ENCODE data around the gene ANKDD1A.
A peak's percentile ranks its signal among the peaks of the same experiment; 100 is the strongest.

Gene ANKDD1A

DNA sequence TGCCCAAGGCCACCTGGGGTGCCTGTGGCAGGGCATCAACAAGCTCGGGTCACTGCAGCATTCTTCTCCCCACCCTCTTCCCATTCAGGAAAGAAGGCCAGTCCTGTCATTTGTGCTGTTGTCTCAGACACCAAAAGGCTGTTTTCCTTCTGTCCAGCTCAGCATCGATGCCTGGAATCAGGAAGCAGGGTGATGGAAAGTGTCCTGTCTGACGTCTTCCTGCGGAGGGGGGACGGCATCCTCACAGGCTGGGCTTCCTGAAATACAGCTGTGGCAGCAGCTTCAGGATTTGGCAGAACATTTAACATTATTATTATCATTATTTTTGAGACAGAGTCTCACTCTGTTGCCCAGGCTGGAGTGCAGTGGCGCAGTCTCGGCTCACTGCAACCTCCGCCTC is 33.0 kb upstream of the ANKDD1A start:
- H3K4me3 ChIP-seq (ENCODE audit: low read depth, low read length), result no peak overlapping the region
- no peaks in the 10 kb centered on the region for H3K36me3 ChIP-seq (ENCODE audit: control insufficient read depth, insufficient read depth, low read length)
- no peak overlapping the region for H3K27ac ChIP-seq (ENCODE audit: low read depth, low read length)
- no peak overlapping the region for H3K9ac ChIP-seq (ENCODE audit: low read depth, low read length)
- no peaks in the 10 kb centered on the region for H3K27me3 ChIP-seq (ENCODE audit: control insufficient read depth, insufficient read depth, low read length)
- H3K4me1 ChIP-seq (ENCODE audit: control insufficient read depth, insufficient read depth, low read length), result peaks cover 13% of the 10 kb centered on the region
- H3K9me3 ChIP-seq (ENCODE audit: control insufficient read depth, insufficient read depth, low read length), result no peaks in the 10 kb centered on the region

DNA sequence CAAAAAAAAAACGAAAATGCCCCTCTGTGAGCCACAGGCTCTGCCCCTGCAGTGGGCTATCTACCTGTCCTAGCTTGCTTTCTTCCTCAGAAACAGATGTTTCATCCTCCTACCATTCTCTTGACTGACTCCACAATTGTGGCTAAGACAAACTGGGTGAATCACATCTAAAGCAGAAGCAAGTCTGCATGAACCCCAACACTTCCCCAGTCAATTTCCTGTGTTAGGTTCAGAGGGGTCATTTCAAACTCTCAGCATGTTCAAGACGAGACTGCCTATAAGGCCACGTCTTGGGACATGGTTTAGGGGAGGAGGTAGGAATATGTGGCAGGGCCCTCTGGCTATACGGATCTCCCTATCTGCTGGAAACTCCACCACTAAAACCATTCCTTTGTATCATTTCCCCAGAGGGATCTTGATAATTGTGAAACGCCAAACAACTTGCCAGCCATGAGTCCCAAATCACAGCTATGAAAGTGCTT is 28.6 kb upstream of the ANKDD1A start:
- H3K4me1 ChIP-seq (ENCODE audit: control insufficient read depth, insufficient read depth, low read length), result 0 out of 2 replicates have a peak, but pooled peaks cover 2% of the 10 kb centered on the region
- H3K27me3 ChIP-seq (ENCODE audit: control insufficient read depth, insufficient read depth, low read length), result no peaks in the 10 kb centered on the region
- H3K9me3 ChIP-seq (ENCODE audit: control insufficient read depth, insufficient read depth, low read length), result no peaks in the 10 kb centered on the region
- no peak overlapping the region for H3K4me3 ChIP-seq (ENCODE audit: low read depth, low read length)
- H3K36me3 ChIP-seq (ENCODE audit: control insufficient read depth, insufficient read depth, low read length), result no peaks in the 10 kb centered on the region
- H3K27ac ChIP-seq (ENCODE audit: low read depth, low read length), result no peak overlapping the region
- H3K9ac ChIP-seq (ENCODE audit: low read depth, low read length), result no peak overlapping the region

DNA sequence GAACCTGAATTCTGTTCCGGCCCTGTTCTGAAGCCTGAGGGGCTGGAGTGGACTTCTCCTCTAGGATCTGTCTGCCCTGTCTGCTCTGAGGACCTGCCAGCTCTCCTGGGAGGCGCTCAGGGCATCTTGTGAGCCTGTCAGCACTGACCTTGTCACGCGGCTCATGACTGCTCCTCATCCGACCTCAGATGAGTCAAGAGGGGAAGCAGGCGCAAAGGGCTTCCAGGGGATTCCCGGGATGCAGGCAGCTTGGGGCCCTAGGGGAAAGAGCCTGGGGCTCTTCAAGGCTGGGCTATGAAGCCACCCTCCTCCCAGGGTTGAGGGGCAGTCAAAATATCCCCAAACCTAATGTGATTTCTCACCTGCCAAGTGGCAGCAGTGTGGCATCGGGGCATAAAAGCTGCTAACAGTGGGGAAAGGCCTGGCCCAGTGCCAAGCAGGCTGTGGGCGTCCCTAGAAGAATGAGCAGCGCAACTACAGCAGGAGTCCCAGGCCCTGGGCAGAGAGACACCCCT is 27.6 kb upstream of the ANKDD1A start:
- H3K9ac ChIP-seq (ENCODE audit: low read depth, low read length), result no peak overlapping the region
- 0 out of 2 replicates have a peak, but pooled peaks cover 2% of the 10 kb centered on the region for H3K4me1 ChIP-seq (ENCODE audit: control insufficient read depth, insufficient read depth, low read length)
- H3K36me3 ChIP-seq (ENCODE audit: control insufficient read depth, insufficient read depth, low read length), result no peaks in the 10 kb centered on the region
- H3K27me3 ChIP-seq (ENCODE audit: control insufficient read depth, insufficient read depth, low read length), result no peaks in the 10 kb centered on the region
- H3K9me3 ChIP-seq (ENCODE audit: control insufficient read depth, insufficient read depth, low read length), result no peaks in the 10 kb centered on the region
- no peak overlapping the region for H3K27ac ChIP-seq (ENCODE audit: low read depth, low read length)
- H3K4me3 ChIP-seq (ENCODE audit: low read depth, low read length), result no peak overlapping the region

DNA sequence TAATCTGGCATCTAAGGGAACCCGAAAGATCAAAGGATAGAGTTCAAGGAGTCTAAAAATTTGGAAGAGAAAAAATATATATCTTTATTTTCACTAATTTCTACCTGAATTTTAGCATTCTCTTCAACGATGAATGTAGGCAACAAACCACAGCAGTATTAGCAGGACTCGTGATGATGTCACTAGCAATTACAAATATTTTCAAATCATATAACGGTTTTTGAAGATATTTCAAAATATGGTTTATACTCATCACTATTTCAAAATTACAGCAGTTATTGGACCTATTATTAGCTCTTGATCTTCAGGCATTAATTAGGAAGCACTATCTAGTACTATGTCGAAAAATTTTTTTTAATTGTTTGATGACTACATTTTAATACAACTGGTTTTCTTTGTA is 27.0 kb upstream of the ANKDD1A start:
- Histone ChIP-seq H3K4me1 (ENCODE audit: control insufficient read depth, insufficient read depth, low read length) (0 out of 2 replicates have a peak, but pooled peaks cover 2% of the 10 kb centered on the region), H3K9ac (ENCODE audit: low read depth, low read length) (no peak overlapping the region), H3K9me3 (ENCODE audit: control insufficient read depth, insufficient read depth, low read length) (no peaks in the 10 kb centered on the region), H3K36me3 (ENCODE audit: control insufficient read depth, insufficient read depth, low read length) (no peaks in the 10 kb centered on the region), H3K27me3 (ENCODE audit: control insufficient read depth, insufficient read depth, low read length) (no peaks in the 10 kb centered on the region), H3K4me3 (ENCODE audit: low read depth, low read length) (no peak overlapping the region), H3K27ac (ENCODE audit: low read depth, low read length) (no peak overlapping the region)

DNA sequence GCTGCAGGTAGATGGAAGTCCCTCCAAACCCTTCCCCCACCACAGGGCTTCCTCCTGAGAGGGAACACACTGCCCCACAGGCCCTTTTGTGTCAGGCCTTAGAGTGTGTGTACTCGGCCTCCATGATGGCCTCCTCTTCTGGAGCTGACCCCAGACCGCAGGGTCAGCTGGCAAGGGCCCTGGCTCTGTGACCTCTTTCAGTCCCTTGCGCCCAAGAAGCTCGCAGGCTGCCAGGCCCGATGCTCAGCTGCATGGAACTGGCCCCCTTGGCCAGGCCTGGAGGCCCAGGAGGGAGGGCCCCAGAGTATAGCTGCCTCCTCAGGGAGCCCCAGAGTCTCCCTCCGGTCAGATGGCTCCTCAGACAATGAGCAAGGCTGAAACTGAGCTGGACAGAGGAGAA is 23.4 kb upstream of the ANKDD1A start:
- no peak overlapping the region for H3K9ac ChIP-seq (ENCODE audit: low read depth, low read length)

DNA sequence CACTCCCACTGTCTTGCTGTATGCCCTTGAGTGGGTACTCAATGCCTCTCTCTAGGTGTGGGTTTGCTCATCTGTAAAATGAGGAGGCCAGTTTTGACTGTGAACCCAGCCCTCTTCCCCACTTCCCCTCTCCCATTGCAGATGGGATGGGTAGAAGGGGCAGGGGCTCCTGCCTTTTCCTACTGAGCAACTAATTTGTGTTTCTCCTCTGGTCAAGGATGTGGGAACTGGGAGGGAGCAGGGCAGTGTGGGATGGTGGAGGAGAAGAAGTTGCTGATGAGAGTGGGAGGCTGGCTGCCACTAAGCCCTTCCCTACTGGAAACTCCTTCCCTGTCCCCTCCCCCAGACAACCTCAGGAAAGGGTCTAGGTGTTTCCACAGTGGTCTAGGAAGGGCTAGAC is 20.1 kb upstream of the ANKDD1A start:
- H3K36me3 ChIP-seq (ENCODE audit: control insufficient read depth, insufficient read depth, low read length), result no peaks in the 10 kb centered on the region
- no peaks in the 10 kb centered on the region for H3K27me3 ChIP-seq (ENCODE audit: control insufficient read depth, insufficient read depth, low read length)
- H3K4me1 ChIP-seq (ENCODE audit: control insufficient read depth, insufficient read depth, low read length), result peaks cover 18% of the 10 kb centered on the region
- no peak overlapping the region for H3K9ac ChIP-seq (ENCODE audit: low read depth, low read length)
- no peaks in the 10 kb centered on the region for H3K9me3 ChIP-seq (ENCODE audit: control insufficient read depth, insufficient read depth, low read length)
- H3K4me3 ChIP-seq (ENCODE audit: low read depth, low read length), result no peak overlapping the region
- H3K27ac ChIP-seq (ENCODE audit: low read depth, low read length), result no peak overlapping the region

More for the DNA sequence above, 23.4 kb upstream of the ANKDD1A start:
- H3K27me3 ChIP-seq (ENCODE audit: control insufficient read depth, insufficient read depth, low read length), result no peaks in the 10 kb centered on the region
- no peaks in the 10 kb centered on the region for H3K36me3 ChIP-seq (ENCODE audit: control insufficient read depth, insufficient read depth, low read length)
- no peaks in the 10 kb centered on the region for H3K9me3 ChIP-seq (ENCODE audit: control insufficient read depth, insufficient read depth, low read length)
- peaks cover 5% of the 10 kb centered on the region; the same call in 1 of the 2 replicates for H3K4me1 ChIP-seq (ENCODE audit: control insufficient read depth, insufficient read depth, low read length)
- H3K27ac ChIP-seq (ENCODE audit: low read depth, low read length), result no peak overlapping the region
- no peak overlapping the region for H3K4me3 ChIP-seq (ENCODE audit: low read depth, low read length)

DNA sequence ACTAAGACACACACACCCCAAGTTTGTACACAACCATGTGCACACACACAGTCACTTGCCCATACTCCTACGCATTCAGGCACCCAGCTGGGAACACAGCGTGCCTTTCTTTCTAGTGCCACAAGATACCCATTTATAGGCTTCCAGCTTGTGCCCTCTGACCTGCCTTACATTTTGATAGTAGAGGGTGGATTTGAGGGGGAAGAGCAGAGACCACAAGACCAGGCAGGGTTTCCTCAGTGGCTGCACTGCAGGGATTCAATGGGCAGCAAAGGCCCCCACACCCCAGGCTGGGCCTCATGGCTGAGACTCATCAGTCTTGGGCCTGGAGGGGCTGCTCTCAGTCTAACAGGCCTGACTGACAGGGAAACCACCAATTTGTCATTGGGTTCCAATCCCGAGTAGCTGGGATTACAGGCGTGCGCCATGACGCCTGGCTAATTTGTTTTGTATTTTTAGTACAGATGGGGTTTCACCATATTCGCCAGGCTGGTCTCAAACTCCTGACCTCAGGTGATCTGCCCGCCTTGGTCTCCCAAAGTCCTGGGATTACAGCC is 18.8 kb upstream of the ANKDD1A start:
- no peaks in the 10 kb centered on the region for H3K9me3 ChIP-seq (ENCODE audit: control insufficient read depth, insufficient read depth, low read length)
- H3K9ac ChIP-seq (ENCODE audit: low read depth, low read length), result no peak overlapping the region
- H3K36me3 ChIP-seq (ENCODE audit: control insufficient read depth, insufficient read depth, low read length), result no peaks in the 10 kb centered on the region
- peaks cover 18% of the 10 kb centered on the region for H3K4me1 ChIP-seq (ENCODE audit: control insufficient read depth, insufficient read depth, low read length)
- H3K27ac ChIP-seq (ENCODE audit: low read depth, low read length), result no peak overlapping the region
- H3K4me3 ChIP-seq (ENCODE audit: low read depth, low read length), result no peak overlapping the region
- no peaks in the 10 kb centered on the region for H3K27me3 ChIP-seq (ENCODE audit: control insufficient read depth, insufficient read depth, low read length)

DNA sequence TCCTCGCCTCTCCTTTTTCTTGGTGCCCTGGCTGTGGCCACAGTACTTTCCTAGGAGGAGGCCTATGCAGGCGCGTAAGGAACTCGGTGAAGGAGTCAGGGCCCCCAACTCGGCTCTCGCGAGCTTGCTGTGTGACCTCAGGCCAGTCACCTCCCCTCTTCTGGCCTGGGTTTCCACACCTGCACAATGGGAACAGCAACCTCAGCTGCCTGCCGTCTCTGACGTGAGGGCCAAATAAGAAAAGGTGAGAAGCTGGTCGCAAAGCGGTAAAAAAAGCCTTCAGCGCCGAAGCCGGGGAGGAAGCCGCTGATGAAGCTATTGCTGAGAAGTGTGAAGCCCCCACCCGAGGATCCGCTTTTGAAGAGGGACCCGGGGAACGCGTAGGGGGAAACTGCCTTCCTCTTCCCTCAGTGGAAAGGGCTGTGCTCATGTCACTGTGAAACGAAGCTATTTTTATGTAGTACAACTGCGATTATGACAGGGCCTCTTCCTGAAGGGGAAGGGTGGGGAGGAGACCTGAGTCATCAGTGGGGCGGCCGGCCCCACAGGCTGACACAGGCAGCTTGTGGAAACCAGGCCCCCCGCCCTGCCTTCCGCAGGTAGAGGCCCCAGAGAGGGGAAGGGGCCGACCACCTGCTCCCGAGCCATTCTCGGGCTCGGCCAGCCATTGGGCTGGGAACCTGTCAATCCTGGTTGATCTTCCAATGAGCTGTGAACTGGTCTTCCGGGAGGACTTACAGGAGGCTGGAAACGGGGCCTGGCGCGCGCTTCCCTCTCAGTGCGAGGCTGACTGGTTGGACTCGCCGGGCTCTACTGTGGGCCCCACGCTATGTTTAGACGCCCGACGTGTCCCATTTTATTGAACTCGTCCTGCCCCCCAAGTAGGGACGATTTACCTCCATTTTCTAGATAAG is 18.0 kb upstream of the ANKDD1A start:
- Histone ChIP-seq H3K4me1 (ENCODE audit: control insufficient read depth, insufficient read depth, low read length) (peaks cover 18% of the 10 kb centered on the region), H3K27ac (ENCODE audit: low read depth, low read length) (peak overlapping the region; percentile 79)

DNA sequence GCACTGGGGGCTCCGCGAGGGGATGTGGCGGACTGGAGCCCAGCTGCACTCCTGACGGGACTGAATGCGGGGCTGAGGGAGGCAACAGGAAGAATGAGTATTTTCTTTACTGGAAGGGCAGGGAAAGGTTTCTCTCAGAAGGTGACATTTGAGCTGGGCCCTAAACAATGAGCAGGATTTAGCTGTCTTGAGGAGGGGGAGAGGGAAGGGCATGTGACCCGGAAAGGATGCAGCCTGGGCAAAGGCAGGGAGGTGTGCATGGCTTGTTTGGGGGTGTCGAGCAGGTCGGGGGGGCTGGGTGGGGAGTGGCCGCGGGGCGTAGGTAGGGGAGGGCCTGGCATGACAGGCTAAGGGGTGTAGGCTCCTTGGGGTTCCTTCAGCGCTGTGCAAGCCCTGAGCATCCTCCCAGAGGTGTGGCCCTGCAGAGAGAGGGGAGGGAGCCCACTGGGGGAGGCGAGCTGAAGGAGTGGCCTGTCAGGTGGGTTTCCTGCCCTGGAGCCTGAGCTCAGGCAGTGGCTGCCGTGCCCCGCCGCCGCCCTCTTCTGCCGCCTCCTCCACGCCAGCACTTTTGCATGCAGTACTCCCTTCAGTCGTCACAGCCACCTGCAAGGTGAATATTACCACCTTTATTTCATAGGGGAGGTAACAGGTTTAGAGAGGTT is 17.2 kb upstream of the ANKDD1A start:
- H3K9me3 ChIP-seq (ENCODE audit: control insufficient read depth, insufficient read depth, low read length), result no peaks in the 10 kb centered on the region
- no peaks in the 10 kb centered on the region for H3K36me3 ChIP-seq (ENCODE audit: control insufficient read depth, insufficient read depth, low read length)
- peak overlapping the region; percentile 79 for H3K27ac ChIP-seq (ENCODE audit: low read depth, low read length)
- no peaks in the 10 kb centered on the region for H3K27me3 ChIP-seq (ENCODE audit: control insufficient read depth, insufficient read depth, low read length)
- peaks cover 22% of the 10 kb centered on the region for H3K4me1 ChIP-seq (ENCODE audit: control insufficient read depth, insufficient read depth, low read length)
- no peak overlapping the region for H3K9ac ChIP-seq (ENCODE audit: low read depth, low read length)
- H3K4me3 ChIP-seq (ENCODE audit: low read depth, low read length), result peak overlapping the region; percentile 54

More for the DNA sequence above, 18.0 kb upstream of the ANKDD1A start:
- Histone ChIP-seq H3K36me3 (ENCODE audit: control insufficient read depth, insufficient read depth, low read length) (no peaks in the 10 kb centered on the region), H3K27me3 (ENCODE audit: control insufficient read depth, insufficient read depth, low read length) (no peaks in the 10 kb centered on the region), H3K9me3 (ENCODE audit: control insufficient read depth, insufficient read depth, low read length) (no peaks in the 10 kb centered on the region), H3K4me3 (ENCODE audit: low read depth, low read length) (peak overlapping the region; percentile 54), H3K9ac (ENCODE audit: low read depth, low read length) (no peak overlapping the region)

DNA sequence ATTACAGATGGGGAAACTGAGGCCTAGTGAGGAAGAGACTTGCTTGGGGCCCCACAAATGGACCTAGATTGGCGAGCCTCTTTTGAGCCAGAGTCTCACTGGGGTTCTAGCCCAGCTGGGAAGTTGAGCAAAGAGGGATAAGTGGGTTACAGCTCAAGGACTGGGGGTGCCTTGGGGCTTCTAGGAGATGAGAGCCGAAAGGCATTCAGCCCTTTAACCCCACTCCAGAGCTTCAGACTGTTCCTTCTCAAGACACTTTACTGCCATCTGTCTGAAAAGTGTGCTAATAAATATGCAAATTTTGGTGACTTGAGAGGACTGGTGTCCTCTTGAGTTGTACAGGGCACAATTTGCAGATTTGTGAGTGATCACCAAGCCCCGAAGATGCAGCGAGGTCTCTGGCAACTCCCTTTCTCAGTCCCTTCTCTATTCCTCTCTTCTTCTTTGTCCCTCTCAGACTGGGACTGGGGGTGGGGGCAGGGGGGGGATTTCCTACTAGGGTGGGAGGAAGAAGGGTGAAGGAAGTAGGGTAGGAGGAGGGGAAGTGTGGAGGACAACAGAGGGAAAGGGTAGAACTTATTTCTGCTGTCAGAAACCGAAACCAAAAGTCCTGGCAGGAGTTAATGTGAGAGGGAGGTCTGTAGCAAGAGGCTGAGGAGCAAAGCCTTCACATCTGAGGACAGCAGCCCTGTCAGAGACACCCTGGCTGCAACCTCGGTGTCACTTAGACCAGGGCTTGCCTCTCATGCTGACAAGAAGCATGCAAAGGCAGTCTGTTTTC is 16.2 kb upstream of the ANKDD1A start:
- Histone ChIP-seq H3K4me1 (ENCODE audit: control insufficient read depth, insufficient read depth, low read length) (peaks cover 22% of the 10 kb centered on the region), H3K27me3 (ENCODE audit: control insufficient read depth, insufficient read depth, low read length) (no peaks in the 10 kb centered on the region), H3K9me3 (ENCODE audit: control insufficient read depth, insufficient read depth, low read length) (no peaks in the 10 kb centered on the region), H3K36me3 (ENCODE audit: control insufficient read depth, insufficient read depth, low read length) (no peaks in the 10 kb centered on the region), H3K4me3 (ENCODE audit: low read depth, low read length) (peak overlapping the region; percentile 54; the same call in 1 of the 2 replicates), H3K27ac (ENCODE audit: low read depth, low read length) (no peak overlapping the region), H3K9ac (ENCODE audit: low read depth, low read length) (no peak overlapping the region)

Measured in HUES48 (cell line).